GM19452 (cell line): Measurements from ENCODE around the gene UBXN4.
"Not testable (repeated sequence)": the region's sequence is repeated elsewhere in the genome, so short reads cannot be mapped to it uniquely, and the experiment has no call there.

Source experiments
- ATAC-seq: cut with Tn5 transposase; IDR thresholded peaks from one replicate; pipeline ENCODE4 v1.9.1; 2021; ENCODE audit not compliant: unreplicated experiment

UBXN4 gene, protein sequence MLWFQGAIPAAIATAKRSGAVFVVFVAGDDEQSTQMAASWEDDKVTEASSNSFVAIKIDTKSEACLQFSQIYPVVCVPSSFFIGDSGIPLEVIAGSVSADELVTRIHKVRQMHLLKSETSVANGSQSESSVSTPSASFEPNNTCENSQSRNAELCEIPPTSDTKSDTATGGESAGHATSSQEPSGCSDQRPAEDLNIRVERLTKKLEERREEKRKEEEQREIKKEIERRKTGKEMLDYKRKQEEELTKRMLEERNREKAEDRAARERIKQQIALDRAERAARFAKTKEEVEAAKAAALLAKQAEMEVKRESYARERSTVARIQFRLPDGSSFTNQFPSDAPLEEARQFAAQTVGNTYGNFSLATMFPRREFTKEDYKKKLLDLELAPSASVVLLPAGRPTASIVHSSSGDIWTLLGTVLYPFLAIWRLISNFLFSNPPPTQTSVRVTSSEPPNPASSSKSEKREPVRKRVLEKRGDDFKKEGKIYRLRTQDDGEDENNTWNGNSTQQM

DNA sequence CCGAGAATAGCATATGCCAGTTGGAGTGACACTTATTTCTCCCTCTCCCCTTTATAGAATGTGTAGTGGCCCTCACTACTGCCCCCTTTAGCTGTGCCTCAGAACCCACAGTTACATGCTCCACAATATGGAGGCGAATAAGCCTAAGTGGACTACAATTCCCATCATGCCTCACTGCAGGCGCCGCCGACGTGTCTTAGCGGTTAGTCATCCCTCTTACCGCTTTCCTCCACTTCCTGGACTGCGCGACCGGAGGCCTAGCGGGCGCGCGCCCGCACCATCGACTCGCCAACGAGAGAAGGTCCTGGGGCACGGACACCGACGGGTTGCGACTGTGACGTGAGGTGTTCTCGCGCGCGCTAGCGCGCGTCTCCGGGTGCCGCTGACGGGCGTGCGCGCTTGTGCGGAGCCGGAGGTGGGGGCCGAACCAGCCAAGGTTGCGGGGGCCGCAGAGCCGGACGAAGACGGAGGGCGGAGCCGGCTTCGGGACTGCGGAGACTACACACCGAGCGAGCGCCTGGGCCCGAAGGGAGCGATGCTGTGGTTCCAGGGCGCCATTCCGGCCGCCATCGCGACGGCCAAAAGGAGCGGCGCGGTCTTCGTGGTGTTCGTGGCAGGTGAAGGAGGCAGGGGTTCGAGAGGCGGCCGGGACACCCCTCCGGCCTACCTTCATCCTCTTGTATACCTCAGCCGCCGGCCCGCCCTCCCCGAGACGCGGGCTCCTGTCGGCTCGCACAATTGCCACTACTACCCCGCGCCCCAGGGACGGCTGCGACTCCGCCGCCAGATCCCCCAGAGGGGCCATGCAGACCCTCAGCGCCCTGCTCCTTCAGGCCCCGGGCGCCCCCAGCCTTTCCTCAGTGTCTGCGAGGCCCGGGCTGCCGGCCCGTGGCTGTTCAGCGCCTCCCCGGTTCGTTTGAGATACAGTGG, at the start of gene UBXN4:
Gene UBXN4, plus strand, starts transcription at position 461 of the 930 bp plus-strand sequence. Its CDS starts 75 bp downstream, at position 536.
- peak; percentile 94 for ATAC-seq

DNA sequence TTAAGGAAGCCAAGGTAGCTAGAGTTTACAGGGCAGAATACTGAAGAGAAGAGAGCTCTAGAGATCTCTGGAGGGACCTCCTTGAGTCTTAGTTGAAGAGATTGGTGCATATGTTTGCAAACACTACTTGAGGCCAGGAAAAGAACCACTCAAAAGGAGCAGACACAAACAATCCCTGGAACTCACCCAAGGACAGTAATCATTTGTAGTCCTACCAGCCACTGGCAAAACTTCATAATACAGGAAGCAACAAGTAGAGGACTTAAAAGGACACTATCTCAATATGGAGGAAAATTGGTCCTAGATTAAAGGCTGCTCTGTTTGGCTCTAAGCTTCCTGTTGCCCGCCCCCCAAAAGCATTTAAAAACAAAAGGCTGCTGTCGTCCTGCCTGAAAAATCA, 46.9 kb upstream of the UBXN4 start:
- ATAC-seq: no peak

DNA sequence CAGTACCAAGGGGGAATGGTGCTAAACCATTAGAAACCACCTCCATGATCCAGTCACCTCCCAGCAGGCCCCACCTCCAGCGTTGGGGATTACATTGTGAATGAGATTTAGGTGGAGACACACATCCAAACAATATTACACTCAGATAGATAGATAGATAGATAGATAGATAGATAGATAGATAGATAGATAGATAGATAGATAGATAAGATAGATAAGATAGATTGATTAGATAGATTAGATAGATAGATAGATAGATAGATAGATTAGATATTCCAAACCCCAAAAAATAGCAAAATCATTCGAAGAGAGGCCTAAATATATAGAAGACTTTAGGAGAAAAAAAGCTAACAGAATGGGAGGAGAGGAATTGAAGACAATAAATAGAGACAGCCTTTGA, 42.8 kb upstream of the UBXN4 start:
- ATAC-seq: no peak

DNA sequence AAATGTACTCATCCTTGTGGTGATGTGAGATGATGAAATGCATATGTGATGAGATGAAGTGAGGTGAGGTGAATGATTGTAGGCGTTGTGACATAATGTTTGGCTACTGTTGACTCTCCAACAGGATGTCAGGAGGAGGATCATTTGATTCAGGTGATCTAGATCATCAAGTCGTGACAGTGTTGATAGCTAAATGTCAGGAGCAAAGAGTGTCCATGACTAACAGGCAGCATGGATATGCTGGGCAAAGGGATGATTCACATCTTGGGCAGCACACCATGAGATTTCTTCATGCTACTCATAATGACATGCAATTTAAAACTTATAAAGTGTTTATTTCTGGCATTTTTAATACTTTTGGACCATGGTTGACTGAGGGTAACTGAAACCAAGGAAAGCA, 40.2 kb upstream of the UBXN4 start:
- ATAC-seq: no peak

DNA sequence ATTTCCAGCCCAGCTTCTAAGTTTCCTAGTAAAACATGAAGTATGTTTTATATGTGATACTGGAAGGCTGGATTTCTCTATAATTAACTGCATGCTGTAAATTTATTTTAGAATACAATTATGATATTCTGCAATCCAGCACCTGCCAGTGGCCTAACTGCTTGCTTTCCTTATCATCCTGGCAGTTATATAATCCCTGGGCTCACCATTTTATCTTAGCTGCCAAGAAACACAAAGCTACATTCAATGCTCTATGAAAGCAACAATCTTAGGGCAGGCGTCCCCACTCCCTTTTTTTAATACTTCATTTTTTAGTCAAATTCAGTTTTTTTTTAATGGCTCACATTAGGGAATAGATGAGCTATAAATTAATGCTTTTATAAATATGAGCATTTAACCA, 38.4 kb upstream of the UBXN4 start:
- no peak for ATAC-seq

DNA sequence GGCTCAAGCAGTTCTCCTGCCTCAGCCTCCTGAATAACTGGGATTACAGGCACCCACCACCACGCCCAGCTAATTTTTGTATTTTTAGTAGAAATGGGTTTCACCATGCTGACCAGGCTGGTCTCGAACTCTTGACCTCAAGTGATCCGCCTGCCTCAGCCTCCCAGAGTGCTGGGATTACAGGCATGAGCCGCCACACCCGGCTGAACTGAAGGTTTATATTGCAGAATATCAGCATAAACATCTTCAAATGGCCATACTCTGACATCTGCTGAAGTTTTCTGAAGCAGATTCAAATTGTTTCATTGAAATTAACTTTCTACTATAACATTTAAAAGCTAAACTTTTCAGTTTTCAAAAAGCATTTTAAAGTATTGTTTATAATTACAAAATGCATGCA, 37.6 kb upstream of the UBXN4 start:
- ATAC-seq: not testable (repeated sequence)

DNA sequence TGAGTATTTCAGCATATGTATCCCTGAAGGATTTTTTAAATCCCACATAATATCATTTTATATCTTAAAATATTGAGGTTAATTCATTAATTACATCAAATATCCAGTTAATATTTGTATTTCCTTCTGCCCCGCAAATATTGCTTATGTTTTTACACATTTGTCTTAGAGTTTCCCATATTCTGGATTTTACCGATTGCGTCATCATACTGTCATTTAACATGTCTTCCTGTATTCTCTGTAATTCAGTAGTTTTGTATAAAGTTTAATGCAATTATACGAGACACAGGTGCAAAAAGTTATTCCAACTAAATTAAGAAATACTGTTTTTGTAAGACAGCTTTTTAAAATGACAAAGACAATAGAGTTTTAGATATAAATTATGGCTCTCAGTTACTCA, 33.5 kb upstream of the UBXN4 start:
- ATAC-seq: no peak

DNA sequence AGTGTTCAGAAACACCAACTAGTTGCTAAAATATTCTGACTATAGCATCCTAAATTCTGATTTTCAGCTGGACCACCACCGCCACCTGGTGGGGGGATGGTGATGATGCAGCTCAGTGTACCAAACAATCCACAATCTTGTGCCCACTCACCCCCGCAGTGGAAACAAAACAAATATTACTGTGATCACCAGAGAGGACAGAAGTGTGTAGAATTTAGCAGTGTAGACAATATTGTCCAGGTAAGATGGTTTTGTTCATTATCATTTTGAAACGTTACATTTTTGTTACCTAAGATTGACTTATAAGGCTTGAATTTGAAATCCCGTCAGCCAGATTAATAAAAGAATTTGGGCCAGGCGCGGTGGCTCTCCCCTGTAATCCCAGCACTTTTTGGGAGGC, 31.7 kb upstream of the UBXN4 start:
- peak; percentile 69 for ATAC-seq

DNA sequence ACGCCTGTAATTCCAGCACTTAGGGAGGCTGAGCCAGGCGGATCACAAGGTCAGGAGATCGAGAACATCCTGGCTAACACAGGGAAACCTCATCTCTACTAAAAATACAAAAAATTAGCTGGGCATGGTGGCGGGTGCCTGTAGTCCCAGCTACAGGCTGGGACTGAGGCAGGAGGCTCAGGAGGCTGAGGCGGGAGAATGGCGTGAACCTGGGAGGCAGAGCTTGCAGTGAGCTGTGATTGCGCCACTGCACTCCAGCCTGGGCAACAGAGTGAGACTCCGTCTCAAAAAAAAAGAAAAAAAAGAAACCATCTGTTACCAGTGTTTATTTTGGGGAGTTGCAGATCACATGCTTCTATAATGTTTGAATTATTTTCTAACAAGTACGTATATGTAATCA, 26.6 kb upstream of the UBXN4 start:
- ATAC-seq: not testable (repeated sequence)

DNA sequence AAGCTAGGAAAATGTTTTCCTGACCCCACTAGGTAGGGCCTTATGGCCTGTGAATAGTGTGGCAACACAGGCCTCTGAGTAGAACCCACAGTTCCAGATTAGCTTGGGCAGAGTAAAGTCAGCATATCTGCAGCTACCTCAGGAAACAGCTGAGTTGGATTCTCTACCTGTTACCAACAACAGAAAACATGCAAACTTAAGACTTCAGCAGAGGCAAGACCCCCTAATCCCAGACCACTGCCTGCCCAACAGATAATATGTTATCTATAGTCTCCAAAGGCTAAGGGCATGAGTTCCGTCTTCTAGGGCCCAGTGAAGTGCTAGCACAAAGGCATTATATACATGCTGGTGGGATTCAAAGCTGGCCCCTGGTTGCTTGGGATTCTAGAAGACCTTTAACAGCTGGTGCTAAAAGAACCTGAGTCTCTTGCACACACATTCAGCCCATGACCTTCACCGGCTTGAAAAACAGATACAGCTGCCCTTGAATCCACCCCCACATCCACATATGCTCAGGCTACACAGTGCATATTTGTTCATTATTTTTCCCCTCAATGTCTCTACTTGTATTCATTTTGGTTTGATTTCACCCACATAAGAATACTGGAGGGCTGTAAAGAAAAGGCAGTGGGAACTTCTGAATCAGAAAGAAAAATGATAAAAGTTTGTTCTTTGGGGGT, 13.5 kb upstream of the UBXN4 start:
- no peak for ATAC-seq

DNA sequence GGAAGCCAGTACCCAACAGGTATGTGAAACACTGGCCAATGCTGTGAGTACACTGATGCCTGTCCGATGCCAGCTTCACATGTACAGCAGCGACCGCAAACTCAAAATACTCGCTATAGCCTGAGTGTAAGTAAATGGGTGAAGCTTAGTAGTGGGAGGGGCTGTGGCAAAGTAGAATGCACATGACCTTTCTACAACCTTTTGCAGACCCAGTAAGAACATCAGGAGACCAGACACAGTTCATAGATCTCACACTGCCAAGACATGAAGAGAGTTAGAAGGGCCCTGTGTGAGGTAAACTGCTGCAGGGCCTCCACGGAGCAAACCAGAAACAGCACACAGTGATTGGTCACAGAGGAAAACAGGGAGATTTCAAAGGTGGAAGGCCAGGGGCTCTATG, 9.1 kb upstream of the UBXN4 start:
- ATAC-seq: no peak

DNA sequence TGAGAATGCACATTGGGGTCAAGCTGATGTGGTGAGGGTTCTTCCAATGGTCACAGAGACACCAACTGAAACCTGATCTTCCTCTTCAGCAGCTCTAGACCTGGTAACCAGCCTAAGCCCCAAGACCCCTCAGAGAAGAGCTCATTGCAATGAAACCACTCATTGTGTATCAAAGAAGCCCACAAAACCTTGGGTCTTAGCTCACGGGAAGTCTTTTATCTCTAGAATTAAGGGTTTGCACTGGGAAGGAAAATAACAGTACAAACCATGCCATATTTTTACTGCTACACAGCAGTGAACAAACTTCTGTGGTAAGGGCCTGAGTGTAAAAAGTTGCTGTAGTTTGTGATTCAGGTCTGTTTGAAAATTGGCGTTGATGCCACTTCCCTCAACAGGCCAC, 8.6 kb upstream of the UBXN4 start:
- ATAC-seq: no peak

DNA sequence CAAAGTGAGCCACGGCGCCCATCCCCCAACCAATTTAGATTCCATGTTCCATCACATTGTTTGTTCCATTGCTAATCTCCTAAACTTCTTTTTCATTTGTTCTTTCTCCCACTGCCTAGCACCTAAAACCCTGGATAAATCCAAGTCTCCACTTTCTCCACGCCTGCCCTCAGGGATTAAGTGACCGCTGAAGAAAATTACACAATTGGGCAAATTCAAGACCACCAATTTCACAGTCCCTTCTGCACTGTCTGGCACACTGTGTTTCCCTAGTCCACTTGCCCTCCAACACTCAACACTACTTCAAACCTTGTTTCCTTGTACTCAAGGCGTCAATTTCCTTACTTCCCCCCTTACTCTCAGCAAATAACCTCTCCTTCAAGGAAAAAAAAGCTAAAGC, 5.1 kb upstream of the UBXN4 start:
- no peak for ATAC-seq

DNA sequence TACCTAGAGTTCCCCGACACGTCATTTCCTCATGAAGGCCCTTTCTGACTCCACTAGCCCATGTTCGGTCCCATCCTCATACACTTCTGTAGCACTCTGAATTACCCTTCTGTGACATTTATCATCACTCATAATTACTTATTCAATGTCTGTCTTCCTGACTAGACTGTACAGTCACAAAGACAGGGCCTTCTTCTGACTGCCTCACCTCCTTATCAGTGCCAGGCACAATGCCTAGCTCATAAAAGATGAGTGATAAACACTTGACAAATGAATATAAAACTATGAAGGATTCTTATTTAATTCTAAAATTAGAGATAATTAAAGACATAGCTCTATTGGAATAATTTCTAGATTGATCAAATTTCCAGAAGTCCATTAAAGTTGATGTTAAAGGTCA, 1.4 kb upstream of the UBXN4 start:
- ATAC-seq: no peak

DNA sequence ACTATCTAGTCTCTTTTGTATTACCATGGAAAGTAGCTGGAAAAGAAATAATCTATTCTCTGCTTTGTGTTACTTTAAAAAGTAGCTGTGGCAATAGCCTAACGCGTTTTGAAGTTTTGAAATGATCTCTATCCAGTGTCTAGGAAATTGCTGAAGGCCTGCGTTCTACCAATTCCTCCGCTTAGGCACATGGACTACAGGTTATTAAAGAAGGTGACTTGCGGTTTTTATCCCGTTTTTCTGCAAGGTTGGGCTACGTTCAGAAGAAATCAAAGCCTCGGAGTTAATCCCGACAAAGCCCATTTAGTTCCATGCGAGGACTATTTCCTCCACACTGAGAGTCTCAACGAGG, 636 bp upstream of the UBXN4 start:
- ATAC-seq: no peak

DNA sequence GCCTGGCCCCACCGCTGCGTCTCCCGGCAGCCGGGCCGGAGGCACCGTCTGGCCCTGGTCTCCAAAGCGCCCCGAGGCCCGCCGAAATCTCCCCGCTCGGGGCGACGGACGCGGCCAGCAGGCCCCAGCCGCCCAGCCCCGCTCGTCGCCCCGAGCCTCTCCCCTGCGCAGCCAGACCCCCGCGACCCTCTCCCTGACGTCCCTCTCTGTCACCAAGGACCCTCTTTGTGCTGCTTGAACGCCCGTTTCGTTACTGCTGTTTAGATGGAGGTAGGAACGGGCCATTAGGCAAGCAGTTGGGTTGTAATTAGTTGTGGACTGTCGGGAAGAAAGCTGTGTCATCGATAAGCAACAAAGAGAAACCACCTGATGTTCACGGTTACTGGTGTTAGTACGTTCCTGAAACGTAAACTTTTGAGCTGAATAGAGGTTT, 686 bp downstream of the UBXN4 start:
- ATAC-seq: peak; percentile 29

DNA sequence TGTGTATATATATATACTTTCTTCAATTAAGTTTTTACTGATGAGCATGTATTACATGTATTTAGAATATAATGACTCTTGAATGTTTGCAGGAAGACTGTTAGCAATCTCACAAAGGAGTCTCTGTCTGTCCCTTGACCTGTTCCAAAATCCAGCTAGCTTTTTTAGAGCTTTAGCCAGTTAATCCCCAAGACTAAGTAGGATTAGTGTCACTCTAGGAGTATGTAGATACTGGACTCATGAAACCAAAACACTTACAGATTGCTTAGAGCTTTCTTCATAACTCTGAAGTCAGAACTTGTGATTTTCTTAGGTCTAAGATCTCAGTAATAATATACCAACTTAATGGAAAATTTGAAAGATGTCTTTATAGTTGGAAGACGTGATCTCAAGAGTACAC, 2.2 kb downstream of the UBXN4 start:
- no peak for ATAC-seq

DNA sequence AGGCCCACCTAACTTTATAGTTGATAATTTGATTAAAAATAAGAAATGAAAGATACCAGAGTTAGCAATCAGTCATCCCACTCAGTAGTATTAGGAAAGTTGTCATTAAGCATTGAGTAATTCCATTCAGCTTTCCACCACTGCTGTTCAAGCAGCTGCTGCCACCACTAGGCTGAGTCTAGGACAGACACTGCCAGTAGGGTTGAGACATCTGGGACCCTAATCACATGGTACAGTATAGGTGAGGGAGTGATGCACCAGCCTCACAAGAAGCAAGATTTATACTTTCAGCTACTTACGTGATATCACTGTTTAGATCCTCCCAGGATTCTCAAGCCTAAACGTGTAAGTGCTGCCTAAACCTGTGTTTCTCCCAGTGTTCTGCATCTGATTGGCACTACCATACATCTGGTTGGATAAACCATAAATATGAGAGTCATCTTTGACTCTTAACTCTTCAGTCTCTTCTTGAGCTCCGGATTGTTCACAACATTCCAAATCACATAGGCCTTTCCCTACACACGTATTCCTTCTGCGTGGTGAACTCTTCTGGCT, 3.2 kb downstream of the UBXN4 start:
- ATAC-seq: no peak

DNA sequence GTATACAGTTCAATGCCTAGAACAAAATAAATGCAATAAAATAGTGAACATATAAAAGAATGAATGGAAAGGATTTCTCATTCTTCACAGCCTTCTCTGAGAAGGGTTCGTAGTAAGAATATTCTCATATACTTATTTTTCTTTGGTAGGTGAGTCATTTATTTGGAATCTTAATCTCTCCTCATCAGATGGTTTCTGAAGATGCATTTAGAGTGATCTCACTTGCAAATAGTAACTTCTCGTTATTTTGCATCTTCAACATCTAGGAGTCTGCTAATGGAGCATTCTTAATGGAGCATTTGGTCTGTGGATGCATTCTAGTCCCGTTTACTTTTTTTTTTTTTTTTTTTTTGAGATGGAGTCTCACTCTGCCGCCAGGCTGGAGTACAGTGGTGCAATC, 3.9 kb downstream of the UBXN4 start:
- no peak for ATAC-seq

DNA sequence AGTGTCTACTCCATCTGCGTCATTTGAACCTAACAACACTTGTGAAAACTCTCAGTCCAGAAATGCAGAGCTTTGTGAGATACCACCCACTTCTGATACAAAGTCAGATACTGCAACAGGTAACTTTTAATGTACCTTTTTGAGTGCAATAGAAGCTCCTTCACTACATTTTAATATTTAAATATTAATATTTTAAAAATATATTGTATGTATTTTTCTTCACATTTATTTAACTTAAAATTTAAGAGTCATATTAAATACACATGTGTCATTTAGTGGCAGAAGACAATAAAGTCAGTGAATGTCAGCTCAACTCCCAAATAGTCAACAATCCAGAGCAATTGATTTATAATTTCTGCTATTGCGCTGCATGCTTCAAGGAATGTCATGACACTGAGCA, 13.9 kb downstream of the UBXN4 start:
- ATAC-seq: no peak

DNA sequence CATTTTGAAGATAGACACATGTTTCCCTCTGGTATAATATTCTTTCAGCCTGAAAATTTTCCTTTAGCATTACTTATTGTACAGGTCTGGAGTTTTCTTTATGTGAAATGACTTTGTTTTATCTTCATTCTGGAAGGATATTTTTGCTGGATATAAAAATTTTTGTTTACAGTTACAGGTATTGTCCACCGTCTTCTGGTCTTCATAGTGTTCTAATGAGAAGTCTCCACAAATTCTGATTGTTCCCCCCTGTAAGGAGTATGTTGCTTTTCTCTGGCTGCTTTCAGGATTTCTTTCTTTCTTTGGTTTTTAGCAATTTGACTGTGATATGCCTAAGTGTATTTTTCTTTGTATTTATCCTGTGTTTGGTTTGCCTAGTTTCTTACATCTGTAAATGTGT, 15.0 kb downstream of the UBXN4 start:
- no peak for ATAC-seq
